ENCODE results near the gene NFIB.

NFIB gene

DNA sequence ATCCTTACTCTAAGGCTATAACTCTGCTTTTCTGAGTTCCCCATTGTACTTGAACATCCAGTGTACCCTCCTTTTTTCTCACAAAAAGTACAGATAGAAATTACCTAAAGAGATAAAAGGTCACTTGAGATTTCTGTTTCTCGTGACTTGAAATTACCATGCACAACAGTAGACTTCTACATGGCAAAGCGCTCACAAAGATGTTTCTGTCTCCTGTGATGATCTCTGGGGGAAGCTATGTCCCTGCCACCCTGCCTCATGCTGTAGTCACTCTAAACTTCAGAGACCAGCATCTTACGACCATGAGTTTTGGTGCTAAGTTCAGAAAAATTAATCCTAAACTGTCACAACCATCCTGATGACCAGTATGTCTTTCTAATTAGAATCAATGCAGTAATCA lies 36.2 kb downstream of the NFIB start:
- TF ChIP-seq CTCF (IDR thresholded peaks at IDR 0.05; ENCODE audit: low read depth, low read length), result no peak
- no peak overlapping the region for H3K4me3 ChIP-seq (ENCODE audit: low read depth, low read length)

- TF ChIP-seq CTCF (IDR thresholded peaks at IDR 0.05; ENCODE audit: low read depth, low read length), result no peak
- no peak overlapping the region for H3K4me3 ChIP-seq (ENCODE audit: low read depth, low read length)
Measured at GRCh38 chr9:14277244-14277643, 36.7 kb downstream of the NFIB start.

GRCh38 chr9:14275331-14275730 lies 38.6 kb downstream of the NFIB start:
- no peak for TF ChIP-seq CTCF (IDR thresholded peaks at IDR 0.05; ENCODE audit: low read depth, low read length)
- no peak overlapping the region for H3K4me3 ChIP-seq (ENCODE audit: low read depth, low read length)

- no peak overlapping the region for H3K4me3 ChIP-seq (ENCODE audit: low read depth, low read length)
- TF ChIP-seq CTCF (IDR thresholded peaks at IDR 0.05; ENCODE audit: low read depth, low read length), result no peak
Measured at GRCh38 chr9:14273696-14274121, 40.2 kb downstream of the NFIB start.

- no peak overlapping the region for H3K4me3 ChIP-seq (ENCODE audit: low read depth, low read length)
- no peak for TF ChIP-seq CTCF (IDR thresholded peaks at IDR 0.05; ENCODE audit: low read depth, low read length)
Measured at GRCh38 chr9:14272927-14273528, 40.9 kb downstream of the NFIB start.

DNA sequence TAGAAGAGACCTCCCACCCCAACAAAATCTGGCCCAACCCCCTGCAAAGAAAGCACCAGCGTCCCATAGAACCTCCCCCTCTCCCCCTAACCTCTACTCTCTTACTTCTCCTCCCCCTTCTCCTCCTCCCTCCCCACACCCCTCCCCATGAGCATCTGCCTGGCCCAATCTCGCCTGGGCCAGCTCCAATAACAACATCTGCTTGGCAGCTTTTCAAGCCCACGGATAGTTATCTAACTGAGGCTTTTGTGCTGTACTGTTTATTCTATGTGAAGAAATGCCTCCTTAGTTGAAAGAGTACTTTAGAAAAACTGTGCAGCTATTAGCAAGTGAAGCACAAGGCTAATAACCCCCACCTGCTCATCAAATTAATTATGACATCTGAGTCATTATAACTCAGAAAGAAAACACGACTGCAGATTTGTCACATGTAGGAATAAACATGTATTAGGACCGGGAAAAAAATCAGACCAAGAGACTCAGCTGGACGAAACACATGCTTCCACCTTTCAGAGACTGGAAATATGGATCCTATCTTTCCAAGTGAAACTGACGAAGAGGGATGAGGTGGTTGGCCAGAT lies 42.8 kb downstream of the NFIB start:
- H3K4me3 ChIP-seq (ENCODE audit: low read depth, low read length), result no peak overlapping the region

More for the DNA sequence above, 42.8 kb downstream of the NFIB start:
- TF ChIP-seq CTCF (IDR thresholded peaks at IDR 0.05; ENCODE audit: low read depth, low read length), result no peak

Measured in WI38 (cell line).